H1 (cell line): ENCODE data around the gene MICA. TPM values are rescaled to one million over a fixed set of nuclear protein-coding genes. Genes with fewer than 3 reads are reported as not detected.

Experiments
- ATF2 ChIP-seq: IDR thresholded peaks from 2 replicates; pipeline ENCODE4 v1.6.1; 2012; ENCODE audit warnings: low read length, inconsistent platforms
- polyA plus RNA-seq, 7 experiments: library from polyadenylated mRNA; depleted of rRNA in 3 of 7; stranded (reverse) in 5 of 7; unstranded in 2 of 7; fragments of >200 nt in 5 of 7; fragments of 200-250 nt in 2 of 7; gene quantifications; 1 replicate in 5 of 7; 2 replicates in 1 of 7; 4 replicates in 1 of 7; pipeline versions ENCODE4 v1.2.1 to v1.2.3, GENCODE V29; 2011 to 2013; ENCODE audit warnings: missing spikeins in 2 of 7, mixed read lengths in 2 of 7
- total RNA-seq: library from RNA; stranded (reverse); fragmentation: NEBNext Ultra II Directional; extraction: Animal tissue kit (Norgen Biotek cat#: 25700); gene quantifications from 2 replicates; pipeline ENCODE4 v1.2.1, GENCODE V29; 2021

The MICA gene
- total and polyA plus RNA-seq, 2 of the 8 experiments (the other 6 are each of a cell fraction or from before 2014, with no cell fraction given) = 12.5 to 16.3 TPM

GRCh38 chr6:31358302-31358701 is 45.1 kb upstream of the MICA start (continued):
- TF ChIP-seq ATF2 = no peak
